GM12878 (cell line): ENCODE measurements around the gene ARHGDIA. TPM values are rescaled to one million over a fixed set of nuclear protein-coding genes. Genes with fewer than 3 reads are reported as not detected.

ENCODE experiments used
- NFXL1 ChIP-seq: fragments of 450-650 bp; IDR thresholded peaks from 2 replicates; pipeline ENCODE4 v1.6.1; 2017; ENCODE audit warnings: antibody characterized with exemption, mild to moderate bottlenecking, borderline replicate concordance
- RB1 ChIP-seq: fragments of 450-650 bp; formaldehyde crosslinking; IDR thresholded peaks from 2 replicates; pipeline ENCODE4 v1.6.1; 2017; ENCODE audit warnings: mild to moderate bottlenecking, borderline replicate concordance
- RELB ChIP-seq: fragments of 450-650 bp; IDR thresholded peaks from 2 replicates; pipeline ENCODE4 v1.6.1; 2017; ENCODE audit warnings: low read depth, mild to moderate bottlenecking, moderate library complexity
- WRNIP1 ChIP-seq: IDR thresholded peaks from 2 replicates; pipeline ENCODE4 v1.6.1; 2011; ENCODE audit warnings: low read depth, low read length, improper control_type of control experiment, borderline replicate concordance
- polyA plus RNA-seq, 11 experiments: library from polyadenylated mRNA; depleted of rRNA in 4 of 11; unstranded in 6 of 11; stranded (reverse) in 5 of 11; fragments of >200 nt; fragmentation: Nextera tagmentation in 4 of 11; fragmentation: Illumina TruSeq in 1 of 11; extraction: Ambion mirVana in 4 of 11; extraction: Trizol in 1 of 11; gene quantifications; 1 replicate in 1 of 11; 2 replicates in 10 of 11; pipeline versions ENCODE4 v1.2.1 to v1.2.3, GENCODE V29; 2011 to 2016; ENCODE audit warnings: inconsistent platforms in 2 of 11, missing spikeins in 2 of 11, low read depth in 1 of 11
- total RNA-seq, 4 experiments: library from RNA; depleted of rRNA in 3 of 4; stranded (reverse); fragments of >200 nt in 3 of 4; fragmentation: Illumina TruSeq in 1 of 4; extraction: Trizol in 1 of 4; gene quantifications; 2 replicates each; pipeline versions ENCODE4 v1.2.1 to v1.2.3, GENCODE V29; 2013 to 2021
- TF ChIP-seq, protein P1 (sequence below): fragments of 450-650 bp; IDR thresholded peaks from 2 replicates; pipeline ENCODE4 v1.6.1; 2018; ENCODE audit warnings: mild to moderate bottlenecking, low read depth, moderate library complexity; ENCODE audit not compliant: partially characterized antibody
- TF ChIP-seq, protein P2 (sequence below): IDR thresholded peaks from 2 replicates; pipeline ENCODE4 v1.6.1; 2012; ENCODE audit warnings: low read length, inconsistent platforms

The ARHGDIA gene
- total and polyA plus RNA-seq, 10 of the 15 experiments (the other 5 are each of a cell fraction or from before 2014, with no cell fraction given): 17.9 to 552 (median 169) TPM

- TF ChIP-seq, protein P1, sequence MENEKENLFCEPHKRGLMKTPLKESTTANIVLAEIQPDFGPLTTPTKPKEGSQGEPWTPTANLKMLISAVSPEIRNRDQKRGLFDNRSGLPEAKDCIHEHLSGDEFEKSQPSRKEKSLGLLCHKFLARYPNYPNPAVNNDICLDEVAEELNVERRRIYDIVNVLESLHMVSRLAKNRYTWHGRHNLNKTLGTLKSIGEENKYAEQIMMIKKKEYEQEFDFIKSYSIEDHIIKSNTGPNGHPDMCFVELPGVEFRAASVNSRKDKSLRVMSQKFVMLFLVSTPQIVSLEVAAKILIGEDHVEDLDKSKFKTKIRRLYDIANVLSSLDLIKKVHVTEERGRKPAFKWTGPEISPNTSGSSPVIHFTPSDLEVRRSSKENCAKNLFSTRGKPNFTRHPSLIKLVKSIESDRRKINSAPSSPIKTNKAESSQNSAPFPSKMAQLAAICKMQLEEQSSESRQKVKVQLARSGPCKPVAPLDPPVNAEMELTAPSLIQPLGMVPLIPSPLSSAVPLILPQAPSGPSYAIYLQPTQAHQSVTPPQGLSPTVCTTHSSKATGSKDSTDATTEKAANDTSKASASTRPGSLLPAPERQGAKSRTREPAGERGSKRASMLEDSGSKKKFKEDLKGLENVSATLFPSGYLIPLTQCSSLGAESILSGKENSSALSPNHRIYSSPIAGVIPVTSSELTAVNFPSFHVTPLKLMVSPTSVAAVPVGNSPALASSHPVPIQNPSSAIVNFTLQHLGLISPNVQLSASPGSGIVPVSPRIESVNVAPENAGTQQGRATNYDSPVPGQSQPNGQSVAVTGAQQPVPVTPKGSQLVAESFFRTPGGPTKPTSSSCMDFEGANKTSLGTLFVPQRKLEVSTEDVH: no peak
- TF ChIP-seq RELB: no peak
- TF ChIP-seq RB1: no peak
- no peak for TF ChIP-seq WRNIP1
- TF ChIP-seq, protein P2, sequence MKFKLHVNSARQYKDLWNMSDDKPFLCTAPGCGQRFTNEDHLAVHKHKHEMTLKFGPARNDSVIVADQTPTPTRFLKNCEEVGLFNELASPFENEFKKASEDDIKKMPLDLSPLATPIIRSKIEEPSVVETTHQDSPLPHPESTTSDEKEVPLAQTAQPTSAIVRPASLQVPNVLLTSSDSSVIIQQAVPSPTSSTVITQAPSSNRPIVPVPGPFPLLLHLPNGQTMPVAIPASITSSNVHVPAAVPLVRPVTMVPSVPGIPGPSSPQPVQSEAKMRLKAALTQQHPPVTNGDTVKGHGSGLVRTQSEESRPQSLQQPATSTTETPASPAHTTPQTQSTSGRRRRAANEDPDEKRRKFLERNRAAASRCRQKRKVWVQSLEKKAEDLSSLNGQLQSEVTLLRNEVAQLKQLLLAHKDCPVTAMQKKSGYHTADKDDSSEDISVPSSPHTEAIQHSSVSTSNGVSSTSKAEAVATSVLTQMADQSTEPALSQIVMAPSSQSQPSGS: no peak
- TF ChIP-seq NFXL1: no peak
Observed at GRCh38 chr17:81891303-81891552, 20.1 kb upstream of the ARHGDIA start (continued).
